RCC 7860 (cell line): ENCODE data around the gene PCBP3.

ENCODE experiments used
- DNase-seq: peaks from one replicate; pipeline ENCODE4 v3.0.0-alpha.2; 2015; ENCODE audit warnings: low spot score
- FAIRE-seq: peaks from 2 replicates; lab custom pipeline; 2012; peaks lifted over from hg19 to GRCh38; lab: Jason Lieb, UNC

Gene PCBP3

GRCh38 chr21:45855248-45855811, 211.8 kb downstream of the PCBP3 start:
- DNase-seq (no peak), FAIRE-seq (no peak)

- DNase-seq, result no peak
- FAIRE-seq, result no peak
These were observed 212.9 kb downstream of the PCBP3 start for GRCh38 chr21:45856442-45856841.

- no peak for FAIRE-seq
- DNase-seq, result no peak
These were observed 213.4 kb downstream of the PCBP3 start for GRCh38 chr21:45856906-45857305.

GRCh38 chr21:45857761-45858160, 214.2 kb downstream of the PCBP3 start:
- FAIRE-seq, result no peak

GRCh38 chr21:45858180-45858579, 214.7 kb downstream of the PCBP3 start:
- FAIRE-seq (no peak), DNase-seq (no peak)

More at GRCh38 chr21:45857761-45858160, 214.2 kb downstream of the PCBP3 start:
- no peak for DNase-seq

GRCh38 chr21:45859041-45859761, 215.7 kb downstream of the PCBP3 start:
- DNase-seq (no peak), FAIRE-seq (no peak)

GRCh38 chr21:45859762-45860357, 216.3 kb downstream of the PCBP3 start:
- no peak for FAIRE-seq
- DNase-seq, result no peak

- no peak for DNase-seq
- FAIRE-seq, result no peak
These were observed 217.1 kb downstream of the PCBP3 start for GRCh38 chr21:45860493-45861155.

- no peak for FAIRE-seq
- DNase-seq, result no peak
These were observed 217.8 kb downstream of the PCBP3 start for GRCh38 chr21:45861156-45861870.

- no peak for DNase-seq
- no peak for FAIRE-seq
These were observed 219.2 kb downstream of the PCBP3 start for GRCh38 chr21:45862543-45863207.

GRCh38 chr21:45863267-45863666, 219.7 kb downstream of the PCBP3 start:
- DNase-seq, result no peak
- FAIRE-seq, result no peak

GRCh38 chr21:45863751-45864150, 220.2 kb downstream of the PCBP3 start:
- FAIRE-seq, result no peak
- DNase-seq, result no peak

GRCh38 chr21:45864436-45864835, 220.9 kb downstream of the PCBP3 start:
- no peak for DNase-seq
- no peak for FAIRE-seq

GRCh38 chr21:45865106-45865835, 221.7 kb downstream of the PCBP3 start:
- no peak for DNase-seq

GRCh38 chr21:45866551-45866950, 223.0 kb downstream of the PCBP3 start:
- FAIRE-seq (no peak), DNase-seq (no peak)

More at GRCh38 chr21:45865106-45865835, 221.7 kb downstream of the PCBP3 start:
- no peak for FAIRE-seq

- no peak for FAIRE-seq
- no peak for DNase-seq
These were observed 223.6 kb downstream of the PCBP3 start for GRCh38 chr21:45867041-45867666.

- DNase-seq (no peak), FAIRE-seq (no peak)
These were observed 224.2 kb downstream of the PCBP3 start for GRCh38 chr21:45867671-45868081.

GRCh38 chr21:45868086-45868485, 224.6 kb downstream of the PCBP3 start:
- DNase-seq (no peak), FAIRE-seq (no peak)

GRCh38 chr21:45868488-45868887, 225.0 kb downstream of the PCBP3 start:
- no peak for FAIRE-seq
- no peak for DNase-seq
